ENCODE results near the gene IRAK2.

The IRAK2 gene

DNA sequence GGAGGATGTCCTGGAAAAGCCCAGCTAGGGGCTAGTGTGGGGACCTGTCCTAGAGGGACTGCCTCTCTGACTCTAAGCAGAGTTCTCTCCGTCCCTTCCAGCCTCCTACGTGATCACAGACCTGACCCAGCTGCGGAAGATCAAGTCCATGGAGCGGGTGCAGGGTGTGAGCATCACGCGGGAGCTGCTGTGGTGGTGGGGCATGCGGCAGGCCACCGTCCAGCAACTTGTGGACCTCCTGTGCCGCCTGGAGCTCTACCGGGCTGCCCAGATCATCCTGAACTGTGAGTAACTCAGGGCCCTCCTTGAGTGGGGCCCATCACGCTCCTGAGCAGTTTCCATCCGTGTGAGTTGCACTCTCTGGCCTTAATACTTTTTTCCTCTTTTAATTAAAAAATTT lies 13.0 kb downstream of the IRAK2 start:
- DNase-seq = no peak
- Histone ChIP-seq H3K9me3 (ENCODE audit: control insufficient read depth, low read length) (no peaks in the 10 kb centered on the region), H3K27me3 (ENCODE audit: control insufficient read depth in 1 of 2, insufficient read depth in 1 of 2, low read length in 2 of 2) (no peaks in the 10 kb centered on the region), H3K4me1 (ENCODE audit: control insufficient read depth, insufficient read depth, low read depth, low read length) (peaks cover 14% of the 10 kb centered on the region), H2AFZ (ENCODE audit: low read depth, low read length) (no peak overlapping the region), H3K9ac (ENCODE audit: low read length) (no peak overlapping the region), H3K79me1 (replicated peaks; ENCODE audit: low read length, poor library complexity, severe bottlenecking) (peaks cover 9% of the 10 kb centered on the region), H2BK15ac (ENCODE audit: low read depth, poor library complexity, severe bottlenecking) (no peak overlapping the region), H2BK12ac (ENCODE audit: low read length in 2 of 2) (no peak overlapping the region), H3K36me3 (ENCODE audit: control insufficient read depth in 1 of 2, insufficient read depth in 2 of 2, low read depth in 1 of 2, low read length in 2 of 2) (peaks cover 23 to 46% of the 10 kb centered on the region in 2 experiments), H3K27ac (ENCODE audit: low read length, poor library complexity, severe bottlenecking) (no peak overlapping the region), H3K4me3 (ENCODE audit: insufficient read depth in 1 of 2, low read depth in 1 of 2, low read length in 2 of 2) (no peak overlapping the region), H2BK120ac (ENCODE audit: low read depth, low read length) (no peak overlapping the region), H2BK5ac (ENCODE audit: low read depth, low read length, poor library complexity, severe bottlenecking) (no peak overlapping the region), H3K4ac (ENCODE audit: low read depth in 1 of 2, low read length in 2 of 2) (no peak overlapping the region), H3K23ac (ENCODE audit: low read length in 2 of 2) (no peak overlapping the region), H2AK5ac (ENCODE audit: low read length, severe bottlenecking) (no peak overlapping the region), H3K4me2 (ENCODE audit: low read length, poor library complexity, severe bottlenecking) (no peak overlapping the region), H4K91ac (ENCODE audit: low read length) (no peak overlapping the region), H4K8ac (ENCODE audit: low read length) (no peak overlapping the region), H3K14ac (ENCODE audit: low read length in 2 of 2) (no peak overlapping the region), H3K18ac (ENCODE audit: low read depth in 1 of 2, low read length in 2 of 2) (peak overlapping the region in 1 of 2 experiments; percentile 8)
- 95% methylated on average over 10 of the region's 12 CpGs for WGBS

DNA sequence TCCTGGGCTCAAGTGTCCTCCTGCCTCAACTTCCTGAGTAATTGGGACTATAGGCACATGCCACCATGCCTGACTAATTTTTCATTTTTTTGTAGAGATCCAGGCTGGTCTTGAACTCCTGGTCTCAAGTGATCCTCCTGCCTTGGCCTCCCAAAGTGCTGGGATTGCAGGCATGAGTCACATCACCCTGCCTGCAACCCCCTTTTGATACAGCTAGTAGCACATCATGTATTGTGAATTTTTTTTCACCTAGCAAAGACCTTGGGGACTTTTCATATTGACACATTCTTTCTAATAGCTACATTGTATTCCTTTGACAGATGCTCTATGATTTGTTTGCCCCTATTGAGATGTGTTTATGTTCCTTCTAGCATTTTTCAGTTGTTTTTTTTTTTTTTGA lies 14.2 kb downstream of the IRAK2 start:
- Histone ChIP-seq H3K36me3 (ENCODE audit: control insufficient read depth in 1 of 2, insufficient read depth in 2 of 2, low read depth in 1 of 2, low read length in 2 of 2) (peaks cover 25 to 49% of the 10 kb centered on the region in 2 experiments), H3K79me1 (replicated peaks; ENCODE audit: low read length, poor library complexity, severe bottlenecking) (peaks cover 15% of the 10 kb centered on the region), H3K4me2 (ENCODE audit: low read length, poor library complexity, severe bottlenecking) (no peak overlapping the region), H3K4ac (ENCODE audit: low read depth in 1 of 2, low read length in 2 of 2) (no peak overlapping the region), H3K9ac (ENCODE audit: low read length) (no peak overlapping the region), H3K18ac (ENCODE audit: low read depth in 1 of 2, low read length in 2 of 2) (no peak overlapping the region), H3K27me3 (ENCODE audit: control insufficient read depth in 1 of 2, insufficient read depth in 1 of 2, low read length in 2 of 2) (no peaks in the 10 kb centered on the region), H2AFZ (ENCODE audit: low read depth, low read length) (no peak overlapping the region), H4K91ac (ENCODE audit: low read length) (no peak overlapping the region), H3K9me3 (ENCODE audit: control insufficient read depth, low read length) (no peaks in the 10 kb centered on the region), H3K23ac (ENCODE audit: low read length in 2 of 2) (no peak overlapping the region), H4K8ac (ENCODE audit: low read length) (no peak overlapping the region), H2BK15ac (ENCODE audit: low read depth, poor library complexity, severe bottlenecking) (no peak overlapping the region), H2BK12ac (ENCODE audit: low read length in 2 of 2) (no peak overlapping the region), H3K14ac (ENCODE audit: low read length in 2 of 2) (no peak overlapping the region), H3K4me3 (ENCODE audit: insufficient read depth in 1 of 2, low read depth in 1 of 2, low read length in 2 of 2) (no peak overlapping the region), H2BK5ac (ENCODE audit: low read depth, low read length, poor library complexity, severe bottlenecking) (no peak overlapping the region), H3K27ac (ENCODE audit: low read length, poor library complexity, severe bottlenecking) (no peak overlapping the region), H2AK5ac (ENCODE audit: low read length, severe bottlenecking) (no peak overlapping the region), H2BK120ac (ENCODE audit: low read depth, low read length) (no peak overlapping the region), H3K4me1 (ENCODE audit: control insufficient read depth, insufficient read depth, low read depth, low read length) (peaks cover 9% of the 10 kb centered on the region)
- DNase-seq = no peak

DNA sequence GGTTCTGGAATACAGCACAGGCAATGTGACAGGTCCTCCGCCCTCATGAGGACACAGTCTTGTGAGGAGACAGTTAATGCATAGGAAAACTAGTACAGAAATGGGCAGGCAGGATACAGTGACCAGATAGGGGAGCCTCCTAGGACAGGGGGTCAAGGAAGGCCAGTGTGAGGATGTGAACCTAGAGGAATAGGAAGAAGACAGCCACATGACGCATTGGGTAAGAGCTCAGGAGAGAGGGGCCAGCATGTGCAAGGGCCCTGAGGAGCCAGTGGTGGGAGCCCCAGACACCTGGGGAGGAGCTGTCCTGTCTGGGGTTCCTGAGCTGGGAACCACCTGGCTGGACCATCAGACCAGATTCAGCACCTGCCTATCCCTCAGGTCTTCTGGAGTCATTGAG lies 15.6 kb downstream of the IRAK2 start:
- no peaks in the 10 kb centered on the region for H3K9me3 ChIP-seq (ENCODE audit: control insufficient read depth, low read length)
- peaks cover 5% of the 10 kb centered on the region for H3K4me1 ChIP-seq (ENCODE audit: control insufficient read depth, insufficient read depth, low read depth, low read length)
- peaks cover 15% of the 10 kb centered on the region for H3K79me1 ChIP-seq (replicated peaks; ENCODE audit: low read length, poor library complexity, severe bottlenecking)
- H3K36me3 ChIP-seq (ENCODE audit: control insufficient read depth in 1 of 2, insufficient read depth in 2 of 2, low read depth in 1 of 2, low read length in 2 of 2) = peaks cover 28 to 54% of the 10 kb centered on the region in 2 experiments
- H2AFZ ChIP-seq (ENCODE audit: low read depth, low read length) = no peak overlapping the region
- no peak overlapping the region for H2BK15ac ChIP-seq (ENCODE audit: low read depth, poor library complexity, severe bottlenecking)
- no peak overlapping the region for H3K18ac ChIP-seq (ENCODE audit: low read depth in 1 of 2, low read length in 2 of 2)
- H4K91ac ChIP-seq (ENCODE audit: low read length) = no peak overlapping the region
- no peak overlapping the region for H3K4ac ChIP-seq (ENCODE audit: low read depth in 1 of 2, low read length in 2 of 2)
- H2BK5ac ChIP-seq (ENCODE audit: low read depth, low read length, poor library complexity, severe bottlenecking) = no peak overlapping the region
- 98% methylated on average over 2 of the region's 2 CpGs for WGBS
- H2BK120ac ChIP-seq (ENCODE audit: low read depth, low read length) = no peak overlapping the region
- H3K9ac ChIP-seq (ENCODE audit: low read length) = no peak overlapping the region
- H3K23ac ChIP-seq (ENCODE audit: low read length in 2 of 2) = no peak overlapping the region
- DNase-seq = no peak
- H2BK12ac ChIP-seq (ENCODE audit: low read length in 2 of 2) = no peak overlapping the region
- H3K14ac ChIP-seq (ENCODE audit: low read length in 2 of 2) = no peak overlapping the region
- no peak overlapping the region for H2AK5ac ChIP-seq (ENCODE audit: low read length, severe bottlenecking)
- no peaks in the 10 kb centered on the region for H3K27me3 ChIP-seq (ENCODE audit: control insufficient read depth in 1 of 2, insufficient read depth in 1 of 2, low read length in 2 of 2)
- no peak overlapping the region for H3K4me2 ChIP-seq (ENCODE audit: low read length, poor library complexity, severe bottlenecking)
- H3K27ac ChIP-seq (ENCODE audit: low read length, poor library complexity, severe bottlenecking) = no peak overlapping the region
- no peak overlapping the region for H3K4me3 ChIP-seq (ENCODE audit: insufficient read depth in 1 of 2, low read depth in 1 of 2, low read length in 2 of 2)
- no peak overlapping the region for H4K8ac ChIP-seq (ENCODE audit: low read length)

DNA sequence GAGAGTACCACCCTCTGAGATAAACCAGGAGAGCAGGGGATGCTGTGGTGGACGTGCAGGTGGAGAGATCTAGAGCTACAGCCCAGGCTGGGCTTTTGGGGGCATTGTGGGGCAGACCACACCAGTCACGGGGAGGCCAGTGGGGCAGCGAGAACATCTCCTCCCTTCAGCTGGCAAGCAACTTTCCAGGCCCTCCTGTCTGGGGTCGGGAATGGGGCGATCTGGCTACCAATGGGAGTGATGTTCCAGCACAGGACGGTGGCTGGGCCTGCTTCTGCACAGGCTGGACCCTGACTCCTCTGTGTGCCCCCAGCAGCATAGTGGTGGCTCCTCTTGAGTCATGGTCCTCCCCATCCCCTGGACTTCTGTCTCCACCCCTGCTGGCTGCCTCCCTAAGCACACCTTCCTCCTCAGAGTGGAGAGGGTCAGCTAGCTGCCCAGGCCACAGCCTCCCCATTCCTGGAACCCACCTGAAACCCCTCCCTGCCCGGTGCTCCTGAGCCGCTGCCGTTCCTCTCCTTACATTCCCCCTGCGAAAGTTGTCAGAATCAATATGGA lies 16.1 kb downstream of the IRAK2 start:
- H3K27me3 ChIP-seq (ENCODE audit: control insufficient read depth in 1 of 2, insufficient read depth in 1 of 2, low read length in 2 of 2) = no peaks in the 10 kb centered on the region
- H2BK120ac ChIP-seq (ENCODE audit: low read depth, low read length) = no peak overlapping the region
- peaks cover 15% of the 10 kb centered on the region for H3K79me1 ChIP-seq (replicated peaks; ENCODE audit: low read length, poor library complexity, severe bottlenecking)
- no peak overlapping the region for H3K14ac ChIP-seq (ENCODE audit: low read length in 2 of 2)
- H3K9me3 ChIP-seq (ENCODE audit: control insufficient read depth, low read length) = no peaks in the 10 kb centered on the region
- H4K8ac ChIP-seq (ENCODE audit: low read length) = no peak overlapping the region
- H2AK5ac ChIP-seq (ENCODE audit: low read length, severe bottlenecking) = no peak overlapping the region
- H3K18ac ChIP-seq (ENCODE audit: low read depth in 1 of 2, low read length in 2 of 2) = no peak overlapping the region
- H2BK12ac ChIP-seq (ENCODE audit: low read length in 2 of 2) = no peak overlapping the region
- no peak for DNase-seq
- no peak overlapping the region for H3K4me3 ChIP-seq (ENCODE audit: insufficient read depth in 1 of 2, low read depth in 1 of 2, low read length in 2 of 2)
- H3K27ac ChIP-seq (ENCODE audit: low read length, poor library complexity, severe bottlenecking) = no peak overlapping the region
- no peak overlapping the region for H2AFZ ChIP-seq (ENCODE audit: low read depth, low read length)
- WGBS = 85% methylated on average over 7 of the region's 10 CpGs
- H3K36me3 ChIP-seq (ENCODE audit: control insufficient read depth in 1 of 2, insufficient read depth in 2 of 2, low read depth in 1 of 2, low read length in 2 of 2) = peaks cover 28 to 54% of the 10 kb centered on the region in 2 experiments
- H2BK15ac ChIP-seq (ENCODE audit: low read depth, poor library complexity, severe bottlenecking) = no peak overlapping the region
- no peak overlapping the region for H3K4me2 ChIP-seq (ENCODE audit: low read length, poor library complexity, severe bottlenecking)
- peaks cover 5% of the 10 kb centered on the region for H3K4me1 ChIP-seq (ENCODE audit: control insufficient read depth, insufficient read depth, low read depth, low read length)
- H3K9ac ChIP-seq (ENCODE audit: low read length) = no peak overlapping the region
- H2BK5ac ChIP-seq (ENCODE audit: low read depth, low read length, poor library complexity, severe bottlenecking) = no peak overlapping the region
- H3K4ac ChIP-seq (ENCODE audit: low read depth in 1 of 2, low read length in 2 of 2) = no peak overlapping the region
- no peak overlapping the region for H3K23ac ChIP-seq (ENCODE audit: low read length in 2 of 2)
- no peak overlapping the region for H4K91ac ChIP-seq (ENCODE audit: low read length)

Measured in mesenchymal stem cell (in vitro differentiated cells and primary cell).